Lower leg skin (tissue), 3 donors: ENCODE measurements around the gene GPC3.

Experiments used
- CTCF ChIP-seq, 3 donors: fragments of 450-650 bp; IDR thresholded peaks; one replicate each; pipeline ENCODE4 v1.5.1; 2016; ENCODE audit warnings: antibody characterized with exemption in 3 of 3, mild to moderate bottlenecking in 3 of 3, moderate library complexity in 2 of 3
- POLR2A ChIP-seq, 2 donors: fragments of 450-650 bp; IDR thresholded peaks; one replicate each; pipeline ENCODE4 v1.6.1; 2016 to 2017; ENCODE audit warnings: antibody characterized with exemption in 2 of 2, mild to moderate bottlenecking in 1 of 2, moderate library complexity in 1 of 2

GRCh38 chrX:133953785-133954355, 31.5 kb downstream of the GPC3 start:
- TF ChIP-seq CTCF (IDR thresholded peaks at IDR 0.05) (no peak), POLR2A (IDR thresholded peaks at IDR 0.05) (no peak)
